ENCODE data around the gene STRIP1. TPM values are rescaled to one million over a fixed set of nuclear protein-coding genes. Genes with fewer than 3 reads are reported as not detected.

STRIP1 gene
- total RNA-seq, 1 donor from 2014 or later, result 20.8 TPM

GRCh38 chr1:110053552-110054428, 19.4 kb downstream of the STRIP1 start:
- ATAC-seq, result peak; percentile 55

GRCh38 chr1:110055493-110056284, 21.3 kb downstream of the STRIP1 start:
- no peak for ATAC-seq

- ATAC-seq, result peak; percentile 23
Measured at GRCh38 chr1:110056285-110056683, 21.9 kb downstream of the STRIP1 start.

GRCh38 chr1:110056776-110057175, 22.4 kb downstream of the STRIP1 start:
- peak; percentile 83 for ATAC-seq

GRCh38 chr1:110057963-110058518, 23.6 kb downstream of the STRIP1 start:
- no peak for ATAC-seq

- no peak for ATAC-seq
Measured at GRCh38 chr1:110058591-110058990, 24.2 kb downstream of the STRIP1 start.

GRCh38 chr1:110059133-110059863, 24.9 kb downstream of the STRIP1 start:
- ATAC-seq, result no peak

- peak; percentile 40 for ATAC-seq
Measured at GRCh38 chr1:110060034-110060661, 25.7 kb downstream of the STRIP1 start.

GRCh38 chr1:110060662-110061060, 26.2 kb downstream of the STRIP1 start:
- ATAC-seq, result no peak

GRCh38 chr1:110061341-110061740, 26.9 kb downstream of the STRIP1 start:
- no peak for ATAC-seq

GRCh38 chr1:110062612-110063011, 28.2 kb downstream of the STRIP1 start:
- no peak for ATAC-seq

GRCh38 chr1:110063781-110064180, 29.4 kb downstream of the STRIP1 start:
- ATAC-seq, result no peak

GRCh38 chr1:110064576-110065337, 30.3 kb downstream of the STRIP1 start:
- ATAC-seq, result no peak

GRCh38 chr1:110065841-110066240, 31.4 kb downstream of the STRIP1 start:
- ATAC-seq, result no peak

- no peak for ATAC-seq
Measured at GRCh38 chr1:110067479-110067892, 33.1 kb downstream of the STRIP1 start.

- no peak for ATAC-seq
Measured at GRCh38 chr1:110067893-110068645, 33.6 kb downstream of the STRIP1 start.

GRCh38 chr1:110068646-110069403, 34.4 kb downstream of the STRIP1 start:
- no peak for ATAC-seq

- ATAC-seq, result peak; percentile 23
Measured at GRCh38 chr1:110069404-110070281, 35.2 kb downstream of the STRIP1 start.

- no peak for ATAC-seq
Measured at GRCh38 chr1:110070282-110070669, 35.9 kb downstream of the STRIP1 start.
